H9 (cell line): Measurements from ENCODE around the gene CPD. TPM values are rescaled to one million over a fixed set of nuclear protein-coding genes. Genes with fewer than 3 reads are reported as not detected.

Experiments used
- DNase-seq: peaks from one replicate; pipeline ENCODE4 v3.0.0-alpha.2; 2017
- H2AFZ ChIP-seq: one replicate; pipeline ENCODE4 v1.6.1; 2013; ENCODE audit warnings: mild to moderate bottlenecking, low read length, control low read depth, moderate library complexity
- H2AK5ac ChIP-seq: 2 replicates; pipeline ENCODE4 v1.6.1; 2013; ENCODE audit warnings: low read length, control low read depth, mixed read lengths; ENCODE audit not compliant: insufficient read length
- H2BK120ac ChIP-seq: one replicate; pipeline ENCODE4 v1.6.1; 2013; ENCODE audit warnings: low read depth, mild to moderate bottlenecking, low read length, control low read depth, inconsistent platforms; ENCODE audit not compliant: poor library complexity, severe bottlenecking
- H2BK12ac ChIP-seq: 2 replicates; pipeline ENCODE4 v1.6.1; 2013; ENCODE audit warnings: low read length, control low read depth, mixed read lengths, low read depth; ENCODE audit not compliant: insufficient read length
- H2BK15ac ChIP-seq: 2 replicates; pipeline ENCODE4 v1.6.1; 2013; ENCODE audit warnings: low read depth, low read length, control low read depth
- H2BK20ac ChIP-seq: one replicate; pipeline ENCODE4 v1.6.1; 2013; ENCODE audit warnings: low read depth, mild to moderate bottlenecking, low read length, control low read depth, inconsistent platforms; ENCODE audit not compliant: poor library complexity, severe bottlenecking
- H2BK5ac ChIP-seq: 2 replicates; pipeline ENCODE4 v1.6.1; 2013; ENCODE audit warnings: low read length, control low read depth, mixed read lengths; ENCODE audit not compliant: insufficient read length
- H3K14ac ChIP-seq: 2 replicates; pipeline ENCODE4 v1.6.1; 2013; ENCODE audit warnings: low read length, control low read depth; ENCODE audit not compliant: insufficient read depth
- H3K18ac ChIP-seq: 2 replicates; pipeline ENCODE4 v1.6.1; 2013; ENCODE audit warnings: low read depth, mild to moderate bottlenecking, mixed read lengths, low read length, control low read depth; ENCODE audit not compliant: insufficient read length
- H3K23ac ChIP-seq: 2 replicates; pipeline ENCODE4 v1.6.1; 2013; ENCODE audit warnings: low read length, control low read depth, mixed read lengths, low read depth; ENCODE audit not compliant: insufficient read length
- H3K23me2 ChIP-seq: 2 replicates; pipeline ENCODE4 v1.6.1; 2013; ENCODE audit warnings: low read depth, mild to moderate bottlenecking, mixed read lengths, low read length, control low read depth; ENCODE audit not compliant: insufficient read length, poor library complexity, severe bottlenecking
- H3K27ac ChIP-seq: 2 replicates; pipeline ENCODE4 v1.5.1; 2013; ENCODE audit warnings: low read length, control low read depth, mixed read lengths, low read depth; ENCODE audit not compliant: insufficient read length
- H3K27me3 ChIP-seq: 2 replicates; pipeline ENCODE4 v1.6.1; 2013; ENCODE audit warnings: low read length, control low read depth, inconsistent platforms; ENCODE audit not compliant: insufficient read depth
- H3K4ac ChIP-seq: 2 replicates; pipeline ENCODE4 v1.6.1; 2013; ENCODE audit warnings: low read depth, mild to moderate bottlenecking, control low read depth, inconsistent platforms, low read length, moderate library complexity
- H3K4me1 ChIP-seq: 2 replicates; pipeline ENCODE4 v1.6.1; 2013; ENCODE audit warnings: low read length, control low read depth, inconsistent platforms; ENCODE audit not compliant: insufficient read depth
- H3K4me2 ChIP-seq: 2 replicates; pipeline ENCODE4 v1.6.1; 2013; ENCODE audit warnings: low read length, control low read depth, mixed read lengths; ENCODE audit not compliant: insufficient read length, insufficient read depth
- H3K56ac ChIP-seq: 2 replicates; pipeline ENCODE4 v1.6.1; 2013; ENCODE audit warnings: low read depth, mild to moderate bottlenecking, mixed read lengths, low read length, control low read depth; ENCODE audit not compliant: insufficient read length
- H3K79me1 ChIP-seq: 2 replicates; pipeline ENCODE4 v1.6.1; 2013; ENCODE audit warnings: low read depth, mild to moderate bottlenecking, moderate library complexity, low read length, control low read depth, inconsistent platforms; ENCODE audit not compliant: insufficient read depth, poor library complexity, severe bottlenecking
- H3K79me2 ChIP-seq: 2 replicates; pipeline ENCODE4 v1.6.1; 2013; ENCODE audit warnings: low read length, control low read depth, inconsistent platforms; ENCODE audit not compliant: insufficient read depth
- H3K9ac ChIP-seq: 2 replicates; pipeline ENCODE4 v1.6.1; 2013; ENCODE audit warnings: low read length, control low read depth, mixed read lengths; ENCODE audit not compliant: insufficient read length; ENCODE audit errors: extremely low read depth
- H3K9me3 ChIP-seq: one replicate; pipeline ENCODE4 v1.6.1; 2013; ENCODE audit warnings: low read depth, low read length, inconsistent platforms; ENCODE audit not compliant: control insufficient read depth
- H3T11ph ChIP-seq: one replicate; pipeline ENCODE4 v1.6.1; 2013; ENCODE audit warnings: mild to moderate bottlenecking, low read length, control low read depth, inconsistent platforms
- H4K20me1 ChIP-seq: one replicate; pipeline ENCODE4 v1.6.1; 2013; ENCODE audit not compliant: control insufficient read depth, insufficient read length, insufficient read depth
- H4K5ac ChIP-seq: 2 replicates; pipeline ENCODE4 v1.6.1; 2013; ENCODE audit warnings: low read depth, mild to moderate bottlenecking, mixed read lengths, low read length, control low read depth; ENCODE audit not compliant: insufficient read length
- H4K8ac ChIP-seq: replicated peaks from 2 replicates; pipeline ENCODE4 v1.6.1; 2013; ENCODE audit warnings: low read length, control low read depth, mixed read lengths, low read depth; ENCODE audit not compliant: insufficient read length
- H4K91ac ChIP-seq: 2 replicates; pipeline ENCODE4 v1.6.1; 2013; ENCODE audit warnings: low read depth, mild to moderate bottlenecking, moderate library complexity, mixed read lengths, low read length, control low read depth; ENCODE audit not compliant: insufficient read length
- H3K27ac Mint-ChIP-seq, 3 experiments: 2 replicates in 2 of 3; 3 replicates in 1 of 3; pipeline ENCODE4 v1.8.0; 2020 to 2021; ENCODE audit warnings: mixed read lengths in 3 of 3, mild to moderate bottlenecking in 1 of 3, moderate library complexity in 1 of 3
- H3K27me3 Mint-ChIP-seq: 2 replicates; pipeline ENCODE4 v1.8.0; 2021; ENCODE audit warnings: low read depth, mild to moderate bottlenecking, moderate library complexity, mixed read lengths
- H3K36me3 Mint-ChIP-seq, 3 experiments: 2 replicates in 2 of 3; 3 replicates in 1 of 3; pipeline ENCODE4 v1.8.0; 2020 to 2021; ENCODE audit warnings: low read depth in 3 of 3, mixed read lengths in 3 of 3; ENCODE audit not compliant: insufficient read depth in 1 of 3
- H3K4me1 Mint-ChIP-seq, 2 experiments: 2 replicates each; pipeline ENCODE4 v1.8.0; 2020; ENCODE audit warnings: mixed read lengths in 2 of 2
- H3K4me3 Mint-ChIP-seq, 2 experiments: 2 replicates in 1 of 2; 3 replicates in 1 of 2; pipeline ENCODE4 v1.8.0; 2020 to 2021; ENCODE audit warnings: mild to moderate bottlenecking in 2 of 2, mixed read lengths in 2 of 2, moderate library complexity in 1 of 2
- H3K9me3 Mint-ChIP-seq, 2 experiments: 2 replicates in 1 of 2; 3 replicates in 1 of 2; pipeline ENCODE4 v1.8.0; 2020; ENCODE audit warnings: mild to moderate bottlenecking in 2 of 2, mixed read lengths in 2 of 2, moderate library complexity in 1 of 2
- CTCF ChIP-seq: fragments of 200-600 bp; sonication (generic); conservative IDR thresholded peaks from 3 replicates; pipeline ENCODE4 v1.8.0; 2021; ENCODE audit warnings: antibody characterized with exemption, mild to moderate bottlenecking
- WGBS: extraction: QIAGEN DNeasy Blood & Tissue Kit; methylation state at CpG from one replicate; pipeline ENCODE4 v1.1.7; 2013; ENCODE audit warnings: missing lambda C conversion rate, low lambda C conversion rate, mixed read lengths; ENCODE audit not compliant: insufficient read length; ENCODE audit errors: extremely low coverage; 5-methylcytosine and 5-hydroxymethylcytosine counted together
- total RNA-seq: library from RNA; stranded (reverse); gene quantifications from 2 replicates; pipeline ENCODE4 v1.2.1, GENCODE V29; 2021

Gene CPD
- total RNA-seq, 1 experiment from 2014 or later: 47.0 TPM

- no peak overlapping the region for H3K4me2 ChIP-seq
- no peaks in the 10 kb centered on the region for H3K79me2 ChIP-seq
- no peak overlapping the region for H3K27ac ChIP-seq
- no CpG with 5 or more reads among the region's 6 CpGs for WGBS
- H3T11ph ChIP-seq: no peak overlapping the region
- no peak for DNase-seq
- no peak overlapping the region for H2BK15ac ChIP-seq
- no peak overlapping the region for H2BK20ac ChIP-seq
- Mint-ChIP-seq H3K4me3 (no peak overlapping the region), H3K36me3 (peaks cover 10 to 20% (median 17%) of the 10 kb centered on the region in 3 experiments; a peak in 6 of 7 replicates), H3K27me3 (no peaks in the 10 kb centered on the region), H3K27ac (no peak overlapping the region), H3K9me3 (no peaks in the 10 kb centered on the region), H3K4me1 (peaks cover 0 to 9% of the 10 kb centered on the region in 2 experiments; a peak in 2 of 4 replicates)
- H2BK12ac ChIP-seq: no peak overlapping the region
- H3K56ac ChIP-seq: no peak overlapping the region
- no peak overlapping the region for H4K8ac ChIP-seq
- no peak overlapping the region for H2BK120ac ChIP-seq
- H3K9ac ChIP-seq: no peak overlapping the region
- H3K23me2 ChIP-seq: no peaks in the 10 kb centered on the region
- no peak overlapping the region for H3K14ac ChIP-seq
- no peaks in the 10 kb centered on the region for H3K27me3 ChIP-seq
- no peak overlapping the region for H2AFZ ChIP-seq
- H3K4ac ChIP-seq: no peak overlapping the region
- no peaks in the 10 kb centered on the region for H3K79me1 ChIP-seq
- H3K23ac ChIP-seq: no peak overlapping the region
- no peak for TF ChIP-seq CTCF
- H3K4me1 ChIP-seq: no peaks in the 10 kb centered on the region
- no peak overlapping the region for H3K18ac ChIP-seq
- H4K20me1 ChIP-seq: no peaks in the 10 kb centered on the region
- H4K5ac ChIP-seq: no peak overlapping the region
- H2AK5ac ChIP-seq: no peak overlapping the region
- no peaks in the 10 kb centered on the region for H3K9me3 ChIP-seq
- no peak overlapping the region for H2BK5ac ChIP-seq
- no peak overlapping the region for H4K91ac ChIP-seq
Measured at GRCh38 chr17:30389756-30390300, 11.1 kb downstream of the CPD start.
